ENCODE measurements around the gene CELF2. TPM values are rescaled to one million over a fixed set of nuclear protein-coding genes. Genes with fewer than 3 reads are reported as not detected.

Gene CELF2
- total and polyA plus RNA-seq, 2 of the 4 experiments (the other 2 are of a cell fraction) = 3.5 to 6.6 TPM

DNA sequence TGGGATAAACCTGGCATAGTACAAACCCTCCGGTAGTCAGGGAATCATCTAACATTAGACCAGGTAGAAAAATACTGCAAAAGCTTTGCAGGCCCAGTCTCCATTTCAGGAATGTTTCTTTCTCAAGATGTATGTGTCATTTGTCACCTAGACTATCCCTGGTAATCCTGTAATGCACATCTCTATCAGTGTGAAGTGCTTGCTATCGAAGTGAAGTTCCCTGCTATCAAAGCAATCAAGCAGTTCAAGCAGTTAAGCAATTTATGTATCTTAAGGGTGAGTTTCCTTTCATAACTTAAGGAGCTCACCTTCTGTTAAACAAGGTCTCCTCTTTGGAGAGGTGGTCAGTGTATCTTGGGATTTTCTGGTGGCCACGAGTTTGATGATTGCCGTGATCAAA lies 47.2 kb downstream of the CELF2 start:
- ATAC-seq (ENCODE audit: low read depth) (no peak), DNase-seq (no peak)
- Histone ChIP-seq H3K4me2 (ENCODE audit: low read depth, low read length) (no peak overlapping the region), H3K18ac (ENCODE audit: low read depth, low read length) (no peak overlapping the region), H3K9ac (ENCODE audit: low read depth, low read length) (no peak overlapping the region), H2AFZ (replicated peaks; ENCODE audit: low read length, poor library complexity) (no peak overlapping the region), H3K14ac (replicated peaks; ENCODE audit: low read depth, low read length) (no peak overlapping the region), H2BK5ac (ENCODE audit: low read depth, low read length, poor library complexity, severe bottlenecking) (no peak overlapping the region), H3K27me3 (ENCODE audit: control insufficient read depth, insufficient read depth, low read length) (no peaks in the 10 kb centered on the region), H3K27ac (ENCODE audit: insufficient read depth, low read length) (no peak overlapping the region), H2BK15ac (ENCODE audit: low read depth, low read length) (no peak overlapping the region), H3K4me3 (ENCODE audit: insufficient read depth, low read depth, low read length) (no peak overlapping the region), H2BK120ac (ENCODE audit: low read depth, low read length) (no peak overlapping the region), H2AK9ac (replicated peaks; ENCODE audit: low read depth, low read length, poor library complexity) (no peak overlapping the region), H3K9me1 (ENCODE audit: insufficient read depth, low read length) (no peaks in the 10 kb centered on the region), H3K56ac (ENCODE audit: extremely low read depth, insufficient read depth, low read length) (no peak overlapping the region), H2AK5ac (ENCODE audit: low read depth, low read length) (no peak overlapping the region), H3K79me1 (ENCODE audit: low read depth in 1 of 2, low read length in 2 of 2) (no peaks in the 10 kb centered on the region), H4K91ac (ENCODE audit: insufficient read depth, low read depth, low read length) (no peak overlapping the region), H4K5ac (ENCODE audit: low read depth, low read length) (no peak overlapping the region), H4K20me1 (ENCODE audit: insufficient read depth, low read length) (no peaks in the 10 kb centered on the region), H3K4ac (ENCODE audit: low read depth, low read length) (no peak overlapping the region), H4K8ac (ENCODE audit: low read depth in 2 of 2, low read length in 2 of 2) (no peak overlapping the region), H2BK20ac (ENCODE audit: low read depth, low read length) (no peak overlapping the region), H3K23ac (ENCODE audit: low read depth, low read length) (no peak overlapping the region), H3K9me3 (ENCODE audit: control insufficient read depth, insufficient read depth, low read length) (no peaks in the 10 kb centered on the region), H3K36me3 (ENCODE audit: control insufficient read depth, insufficient read depth, low read length) (no peaks in the 10 kb centered on the region), H3K4me1 (ENCODE audit: control insufficient read depth, insufficient read depth, low read length) (no peaks in the 10 kb centered on the region)
- ChIA-PET POLR2A (ENCODE audit: unreplicated experiment) (no interaction called here), CTCF (no interaction called here)
- dilution Hi-C loops (cut with HindIII; ENCODE audit: low sequenced_read_pairs, unreplicated experiment) (no loop called here), in situ Hi-C loops (cut with MboI; ENCODE audit: low sequenced_read_pairs) (no loop called here), intact Hi-C loops (cut with micrococcal nuclease) (no loop called here)
- BruUV-seq (replicated peaks) = no TSS peak
- no peak for TF ChIP-seq MXI1 (IDR thresholded peaks at IDR 0.05; ENCODE audit: borderline replicate concordance, low read depth, low read length)
- no peak for TF ChIP-seq CTCF (conservative IDR thresholded peaks at IDR 0.05; ENCODE audit: low read depth, low read length)
- no peak for TF ChIP-seq BHLHE40 (IDR thresholded peaks at IDR 0.05; ENCODE audit: low read depth, low read length)
- TF ChIP-seq POLR2A (IDR thresholded peaks at IDR 0.05; ENCODE audit: low read depth, low read length) = no peak
- TF ChIP-seq RAD21 (IDR thresholded peaks at IDR 0.05; ENCODE audit: low read length) = no peak
- TF ChIP-seq NFE2L2 (IDR thresholded peaks at IDR 0.05; ENCODE audit: low read depth, low read length) = no peak
- no peak for TF ChIP-seq MAFK (IDR thresholded peaks at IDR 0.05; ENCODE audit: low read depth, low read length)
- TF ChIP-seq MAZ (IDR thresholded peaks at IDR 0.05; ENCODE audit: borderline replicate concordance, low read depth, low read length) = no peak
- no peak for TF ChIP-seq USF2 (IDR thresholded peaks at IDR 0.05; ENCODE audit: low read depth, low read length)
- TF ChIP-seq, protein P1, sequence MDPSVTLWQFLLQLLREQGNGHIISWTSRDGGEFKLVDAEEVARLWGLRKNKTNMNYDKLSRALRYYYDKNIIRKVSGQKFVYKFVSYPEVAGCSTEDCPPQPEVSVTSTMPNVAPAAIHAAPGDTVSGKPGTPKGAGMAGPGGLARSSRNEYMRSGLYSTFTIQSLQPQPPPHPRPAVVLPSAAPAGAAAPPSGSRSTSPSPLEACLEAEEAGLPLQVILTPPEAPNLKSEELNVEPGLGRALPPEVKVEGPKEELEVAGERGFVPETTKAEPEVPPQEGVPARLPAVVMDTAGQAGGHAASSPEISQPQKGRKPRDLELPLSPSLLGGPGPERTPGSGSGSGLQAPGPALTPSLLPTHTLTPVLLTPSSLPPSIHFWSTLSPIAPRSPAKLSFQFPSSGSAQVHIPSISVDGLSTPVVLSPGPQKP (IDR thresholded peaks at IDR 0.05; ENCODE audit: borderline replicate concordance, low read depth, low read length) = no peak
- TF ChIP-seq FOS (IDR thresholded peaks at IDR 0.05; ENCODE audit: low read depth, low read length) = no peak
- no peak for TF ChIP-seq SMC3 (IDR thresholded peaks at IDR 0.05; ENCODE audit: low read depth, low read length)
- WGBS, 2 experiments (ENCODE audit: extremely low coverage in 2 of 2, insufficient read length in 1 of 2) = 100% methylated on average over 1 of the region's 4 CpGs; no CpG with 5 or more reads in 1 of the 2 experiments
